Measurements from ENCODE around the gene WDR12. TPM values are rescaled to one million over a fixed set of nuclear protein-coding genes. Genes with fewer than 3 reads are reported as not detected.
"Not testable (repeated sequence)": the region's sequence is repeated elsewhere in the genome, so short reads cannot be mapped to it uniquely, and the experiment has no call there.

The WDR12 gene
- 52.6 and 60.2 TPM in 2 replicates for total RNA-seq (2014; rRNA removed; shearing (Covaris generic))

DNA sequence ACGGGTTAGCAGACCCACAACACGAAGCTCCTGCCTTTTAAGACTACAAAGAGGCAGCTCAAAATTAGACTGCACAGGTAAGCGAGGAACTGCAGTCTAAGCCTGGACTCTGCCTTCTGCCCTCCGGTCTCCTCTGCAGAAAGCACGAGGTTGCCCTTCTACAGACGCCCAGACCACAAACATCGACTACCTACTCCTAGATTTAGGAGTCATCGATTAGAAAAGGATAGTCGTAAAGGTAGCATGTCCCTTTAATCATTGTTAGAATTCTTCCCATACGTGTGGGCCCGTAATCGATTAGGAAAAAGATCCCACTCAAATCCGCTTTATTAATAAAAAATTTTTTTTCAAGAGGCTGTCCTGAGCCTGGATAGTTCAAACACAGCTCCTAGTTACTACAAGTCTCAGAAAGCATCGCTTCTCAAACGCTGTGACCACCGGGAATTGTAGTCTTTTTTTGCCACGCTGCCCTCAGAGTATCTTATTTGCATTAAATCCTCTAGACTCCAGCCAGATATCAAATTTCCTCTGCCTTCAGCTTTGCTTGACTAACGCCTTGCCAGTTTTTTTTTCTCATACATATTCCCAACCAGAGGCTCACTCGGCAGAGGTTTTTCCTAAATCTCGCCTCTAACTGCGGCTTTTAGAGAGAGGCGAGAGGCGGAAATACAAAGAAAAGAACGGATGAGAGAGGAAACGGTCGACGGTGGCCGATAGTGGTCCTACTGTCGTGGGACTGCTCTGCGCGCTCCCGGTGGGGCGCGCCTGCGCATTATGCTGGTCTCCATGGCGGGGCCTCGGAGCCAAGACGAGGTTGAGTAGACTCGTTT is at the start of gene WDR12, which contains the start of gene CARF:
WDR12 (minus strand) TSS at position 162 of the 830 bp plus-strand sequence. CDS start 197 bp downstream, outside the sequence.
CARF (plus strand) TSS at position 764 of the 830 bp plus-strand sequence. CDS start 29,628 bp downstream, outside the sequence.
- DNase-seq (ENCODE audit: low spot score) = peak; percentile 90

DNA sequence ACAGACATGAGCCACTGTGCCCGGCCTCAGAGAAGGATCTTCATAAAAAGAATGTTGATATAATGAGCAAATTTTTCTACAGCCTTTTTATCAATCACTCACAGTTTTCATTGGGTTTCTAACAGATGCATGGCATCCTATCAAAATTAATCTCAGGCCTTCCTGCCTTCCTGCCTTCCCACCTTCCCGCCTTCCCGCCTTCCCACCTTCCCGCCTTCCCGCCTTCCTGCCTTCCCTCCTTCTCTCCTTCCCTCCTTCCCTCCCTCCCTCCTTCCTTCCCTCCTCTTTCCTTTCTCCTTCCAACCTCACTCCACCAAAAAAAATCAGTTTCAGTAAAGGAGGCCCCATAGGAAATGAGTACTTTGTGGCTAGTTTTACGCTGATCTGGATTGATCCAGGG is 49.1 kb upstream of the WDR12 start:
- no peak for DNase-seq (ENCODE audit: low spot score)

DNA sequence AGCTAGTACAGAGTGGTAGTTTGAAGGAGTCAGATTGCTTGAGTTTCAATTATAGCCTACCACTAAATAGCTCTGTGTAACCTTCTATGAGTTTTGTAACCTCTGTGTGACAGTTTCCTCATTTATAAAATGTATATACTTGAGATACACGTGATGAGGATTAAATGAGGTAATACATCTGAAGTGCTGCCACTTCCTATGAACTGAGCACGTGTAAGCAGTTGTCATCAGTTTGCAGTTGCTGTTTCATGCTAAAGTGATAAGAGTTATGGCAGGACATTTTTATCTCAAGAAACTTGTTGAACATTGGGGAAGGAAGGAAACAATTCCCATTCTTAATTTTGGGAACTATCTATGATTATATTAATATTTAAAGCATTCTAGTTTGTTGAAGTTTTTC is 39.1 kb upstream of the WDR12 start:
- DNase-seq (ENCODE audit: low spot score) = peak; percentile 22

DNA sequence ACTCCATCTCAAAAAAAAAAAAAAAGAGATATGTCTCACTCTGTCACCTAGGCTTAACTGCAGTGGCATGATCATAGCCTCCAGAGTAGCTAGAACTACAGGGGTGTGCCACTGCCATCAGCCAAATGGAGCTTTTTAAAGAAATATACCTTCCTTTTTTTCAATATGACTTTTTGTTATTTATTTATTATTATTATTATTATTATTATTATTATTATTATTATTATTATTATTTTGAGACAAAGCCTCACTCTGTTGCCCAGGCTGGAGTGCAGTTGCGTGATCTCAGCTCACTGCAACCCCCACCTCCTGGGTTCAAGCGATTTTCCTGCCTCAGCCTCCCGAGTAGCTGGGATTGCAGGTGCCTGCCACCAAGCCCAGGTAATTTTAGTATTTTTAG is 37.9 kb upstream of the WDR12 start:
- not testable (repeated sequence) for DNase-seq (ENCODE audit: low spot score)

DNA sequence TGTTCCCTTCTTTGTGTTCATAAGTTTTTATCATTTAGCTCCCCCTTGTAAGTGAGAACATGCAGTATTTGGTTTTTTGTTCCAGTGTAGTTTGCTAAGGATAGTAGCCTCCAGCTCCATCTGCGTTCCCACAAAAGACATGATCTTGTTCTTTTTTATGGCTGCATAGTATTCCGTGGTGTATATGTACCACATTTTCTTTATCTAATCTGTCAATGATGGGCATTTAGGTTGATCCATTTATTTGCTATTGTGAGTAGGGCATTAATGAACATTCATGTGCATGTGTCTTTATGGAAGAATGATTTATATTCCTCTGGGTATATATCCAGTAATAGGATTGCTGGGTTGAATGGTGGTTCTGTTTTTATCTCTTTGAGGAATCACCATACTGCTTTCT is 34.0 kb upstream of the WDR12 start:
- DNase-seq (ENCODE audit: low spot score) = no peak

DNA sequence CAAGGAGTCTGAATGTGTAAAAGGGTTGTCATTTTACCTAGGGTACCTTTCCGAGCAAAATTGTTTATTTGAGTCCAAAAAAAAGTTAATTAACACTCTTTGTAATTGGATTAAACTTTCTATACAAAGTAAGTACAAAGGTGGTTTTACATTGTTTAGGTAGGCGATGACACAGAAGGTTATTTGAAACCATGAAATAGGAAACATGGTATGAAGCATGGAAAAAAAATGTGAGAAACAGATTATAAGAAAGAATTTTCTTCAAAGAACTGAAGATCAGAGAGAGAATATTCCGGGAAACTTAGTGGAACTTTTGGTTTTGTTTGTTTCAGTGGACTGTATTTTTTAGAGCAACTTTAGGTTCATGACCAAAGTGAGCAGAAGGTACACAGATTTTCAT is 33.3 kb upstream of the WDR12 start:
- no peak for DNase-seq (ENCODE audit: low spot score)

DNA sequence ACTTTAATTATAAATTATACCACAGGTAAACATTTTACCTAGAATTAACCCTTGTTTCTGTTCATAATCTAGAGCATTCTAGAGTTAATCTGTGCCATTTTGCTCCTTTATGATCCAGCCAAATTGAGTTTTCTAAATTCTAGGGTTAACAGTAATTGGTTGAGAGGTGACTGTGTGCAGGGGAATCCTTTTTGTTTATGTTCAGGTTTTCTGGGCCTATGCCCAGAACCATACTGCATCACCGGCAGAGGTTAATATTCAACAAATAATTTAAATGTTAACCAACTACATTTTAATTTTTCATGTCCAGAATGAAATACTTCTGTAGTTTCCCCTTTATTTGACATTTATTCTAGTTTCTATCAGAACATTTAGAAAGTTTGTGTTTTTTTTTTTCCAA is 32.9 kb upstream of the WDR12 start:
- no peak for DNase-seq (ENCODE audit: low spot score)

DNA sequence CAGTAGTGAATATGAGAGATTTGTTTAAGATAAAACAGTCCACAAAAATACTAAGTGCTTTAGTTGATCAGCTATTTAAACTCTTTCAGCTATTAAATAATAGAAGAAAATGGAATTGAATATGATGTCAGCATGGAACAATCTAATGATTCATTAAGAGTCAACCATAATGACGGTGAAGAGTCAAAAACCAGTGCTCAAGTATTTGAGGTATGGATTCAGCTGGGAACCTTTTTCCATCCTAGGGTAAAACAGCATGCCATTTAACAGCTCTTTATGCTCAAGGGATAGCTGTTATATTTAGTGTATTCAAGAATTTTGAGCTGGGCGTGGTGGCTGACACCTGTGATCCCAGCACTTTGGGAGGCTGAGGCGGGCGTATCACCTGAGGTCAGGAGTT is 30.3 kb upstream of the WDR12 start:
- no peak for DNase-seq (ENCODE audit: low spot score)

DNA sequence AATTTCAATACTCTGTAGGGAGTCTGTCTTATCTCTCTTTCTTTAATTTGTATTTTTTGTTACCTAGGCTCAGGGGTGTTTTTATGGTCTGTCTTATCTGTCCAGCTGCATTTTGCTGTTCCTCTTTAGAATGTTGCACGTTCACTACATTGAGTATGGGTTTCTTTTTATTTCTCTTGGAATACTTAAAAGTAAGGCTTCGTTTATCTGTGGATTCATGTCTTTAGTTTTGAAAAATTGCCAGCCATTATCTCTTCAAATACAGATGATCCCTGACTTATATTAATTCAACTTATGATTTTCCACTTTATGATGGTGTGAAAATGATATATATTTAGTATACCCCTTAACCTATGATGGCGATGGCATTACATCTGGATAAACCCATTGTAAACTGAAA is 27.5 kb upstream of the WDR12 start:
- no peak for DNase-seq (ENCODE audit: low spot score)

DNA sequence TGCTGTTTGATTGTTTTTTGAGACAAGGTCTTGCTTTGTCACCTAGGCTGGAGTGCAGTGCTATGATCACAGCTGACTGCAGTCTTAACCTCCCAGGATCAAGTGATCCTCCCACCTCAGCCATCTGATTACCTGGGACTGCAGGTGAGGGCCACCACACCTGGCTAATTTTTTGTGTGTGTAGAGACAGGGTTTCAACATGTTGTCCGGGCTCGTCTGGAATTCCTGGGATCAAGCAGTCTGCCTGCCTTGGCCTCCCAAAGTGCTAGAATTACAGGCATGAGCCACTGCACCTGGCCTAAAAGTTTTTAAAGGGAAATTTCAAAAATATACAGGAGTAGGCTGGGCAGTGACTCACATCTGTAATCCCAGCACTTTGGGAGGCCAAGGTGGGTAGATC is 23.0 kb upstream of the WDR12 start:
- no peak for DNase-seq (ENCODE audit: low spot score)

DNA sequence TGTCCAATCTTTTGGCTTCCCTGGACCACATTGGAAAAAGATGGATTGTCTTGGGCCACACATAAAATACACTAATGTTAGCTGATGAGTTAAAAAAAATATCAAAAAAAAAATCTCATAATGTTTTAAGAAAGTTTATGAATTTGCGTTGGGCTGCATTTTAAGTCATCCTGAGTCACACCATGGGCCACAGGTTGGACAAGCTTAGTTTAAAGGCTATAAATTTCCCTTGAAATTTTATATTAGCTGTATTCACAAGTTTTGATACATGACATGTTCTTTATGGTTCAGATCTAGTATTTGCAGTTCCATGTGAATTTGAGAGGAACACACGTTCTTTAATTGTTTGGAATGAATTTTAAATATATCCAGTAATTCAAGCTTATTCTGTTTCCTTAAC is 22.5 kb upstream of the WDR12 start:
- DNase-seq (ENCODE audit: low spot score) = no peak

DNA sequence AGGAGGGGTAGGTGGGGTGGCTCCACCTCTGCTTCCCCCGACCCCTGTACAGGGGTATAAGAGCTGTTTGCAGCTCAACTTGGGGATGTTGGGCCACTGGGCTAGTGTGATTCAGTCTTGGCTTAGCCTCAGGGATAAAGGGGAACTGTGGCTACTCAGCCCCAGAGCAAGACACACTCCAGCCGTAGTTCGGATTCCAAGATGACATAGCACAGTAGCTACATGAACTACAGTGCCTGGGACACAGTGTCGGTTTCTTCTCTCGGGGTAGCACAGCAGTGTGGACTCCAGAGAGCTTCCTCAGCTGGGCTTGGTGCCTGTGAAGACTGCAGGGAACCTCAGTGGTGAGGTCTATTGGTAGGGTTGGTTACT is 21.7 kb upstream of the WDR12 start:
- DNase-seq (ENCODE audit: low spot score) = no peak

DNA sequence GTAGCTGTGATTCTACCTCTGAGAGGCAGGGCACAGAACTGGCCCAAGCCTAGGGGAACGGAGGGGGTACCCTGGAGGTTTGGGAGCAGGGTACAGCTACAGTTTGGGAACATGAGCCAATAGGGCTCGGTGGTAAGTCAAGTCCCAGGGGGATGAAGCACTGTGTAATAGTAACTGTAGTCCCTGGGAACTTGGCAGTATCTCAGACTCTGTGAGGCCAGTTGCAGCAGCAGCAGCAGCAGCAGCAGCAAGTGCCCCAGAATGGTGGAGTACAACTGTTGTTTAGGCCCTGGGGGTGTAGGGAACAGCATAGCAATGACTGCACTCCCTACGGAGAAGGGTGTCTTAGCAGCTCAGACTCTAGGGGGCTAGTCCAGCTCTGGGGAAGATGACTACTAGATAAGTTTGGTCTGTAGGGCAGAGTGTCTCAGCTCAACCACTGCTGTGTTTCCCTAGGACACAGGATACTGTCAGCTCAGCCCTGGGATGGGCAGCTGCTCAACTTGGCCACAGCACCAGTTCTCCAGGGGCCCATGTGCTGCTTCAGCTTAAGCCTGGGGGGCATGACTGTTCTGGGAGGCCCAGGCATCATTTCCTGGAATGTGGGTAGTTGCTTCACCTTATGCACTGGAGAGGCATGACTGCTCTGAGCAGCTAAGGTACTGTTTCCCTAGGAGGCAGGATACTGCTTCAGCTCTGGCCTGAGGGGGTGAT is 21.1 kb upstream of the WDR12 start:
- peak; percentile 11 for DNase-seq (ENCODE audit: low spot score)

DNA sequence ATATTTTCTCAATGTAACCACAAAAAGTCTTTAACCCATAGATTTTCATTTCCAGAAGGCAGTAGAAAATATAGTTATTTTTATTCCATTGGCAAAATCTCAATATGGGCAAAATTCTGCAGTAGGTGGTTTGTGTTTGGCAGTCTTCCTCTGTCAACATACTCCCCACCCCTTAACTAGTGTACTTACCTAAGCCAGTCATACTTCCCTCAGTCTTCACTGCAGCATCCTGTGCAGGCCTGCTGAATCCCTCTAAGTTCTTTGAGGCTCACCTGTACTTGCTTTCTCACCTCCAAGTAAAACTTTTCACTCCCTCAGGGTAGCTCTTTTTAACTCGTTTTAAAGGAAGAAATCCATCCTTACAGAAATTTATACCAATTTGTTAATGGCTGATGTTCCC is 7.4 kb upstream of the WDR12 start:
- no peak for DNase-seq (ENCODE audit: low spot score)

DNA sequence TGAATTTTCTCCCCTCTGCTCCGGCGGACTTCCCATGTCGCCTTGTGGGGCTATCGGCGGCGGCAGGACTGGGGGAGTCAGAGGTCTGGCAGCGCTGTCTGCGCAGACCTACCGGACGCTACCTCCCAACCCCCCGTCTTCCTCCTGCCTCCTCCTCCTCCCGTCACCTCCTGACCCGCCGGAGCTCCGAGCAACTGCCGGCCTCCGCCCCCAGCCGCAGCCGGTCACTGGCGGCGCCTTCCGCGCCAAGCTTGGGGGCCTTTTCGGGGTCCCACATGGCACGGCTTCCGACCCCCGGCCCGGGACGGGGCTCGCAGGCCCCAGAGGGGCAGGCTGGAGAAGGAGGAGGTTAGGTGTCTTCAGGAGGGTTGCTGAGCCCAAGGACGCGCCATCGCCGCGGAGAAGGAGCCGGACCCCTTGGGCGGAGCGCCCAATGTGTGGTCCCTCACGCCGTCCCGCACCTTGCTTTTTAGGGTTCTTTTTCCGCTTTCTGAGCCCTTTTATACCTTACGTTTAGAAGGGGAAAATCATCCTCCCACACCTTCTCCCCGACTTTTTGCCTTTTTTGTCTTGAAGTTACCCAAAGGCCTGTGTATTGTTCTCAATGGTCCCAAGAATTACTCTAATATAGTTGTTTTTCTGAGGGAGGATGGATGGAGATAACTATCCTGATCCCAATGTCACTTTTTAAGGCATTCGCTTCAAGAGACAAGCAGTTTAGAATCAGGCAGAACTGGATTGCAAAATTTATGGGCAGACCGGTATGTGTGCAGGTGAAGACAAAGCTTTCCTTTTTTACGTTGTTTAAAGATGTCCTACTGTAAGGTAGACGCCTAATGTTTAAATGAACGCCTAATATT is 1.1 kb upstream of the WDR12 start:
- DNase-seq (ENCODE audit: low spot score) = not testable (repeated sequence)

DNA sequence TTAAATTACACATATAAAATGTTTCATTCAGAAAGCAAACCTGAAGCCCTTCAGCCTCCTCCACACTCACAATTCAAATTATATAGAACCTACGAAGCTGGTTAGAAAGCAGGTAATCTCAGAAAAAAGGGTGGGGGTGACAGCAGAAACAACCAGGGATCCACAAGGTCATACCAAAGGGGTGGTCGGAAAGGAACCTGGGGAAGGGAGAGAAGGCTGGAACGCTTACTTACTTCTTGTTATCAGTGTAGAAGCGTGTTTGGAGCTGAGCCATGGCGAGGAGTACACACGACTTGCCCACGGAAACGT is 316 bp downstream of the WDR12 start:
- DNase-seq (ENCODE audit: low spot score) = no peak

DNA sequence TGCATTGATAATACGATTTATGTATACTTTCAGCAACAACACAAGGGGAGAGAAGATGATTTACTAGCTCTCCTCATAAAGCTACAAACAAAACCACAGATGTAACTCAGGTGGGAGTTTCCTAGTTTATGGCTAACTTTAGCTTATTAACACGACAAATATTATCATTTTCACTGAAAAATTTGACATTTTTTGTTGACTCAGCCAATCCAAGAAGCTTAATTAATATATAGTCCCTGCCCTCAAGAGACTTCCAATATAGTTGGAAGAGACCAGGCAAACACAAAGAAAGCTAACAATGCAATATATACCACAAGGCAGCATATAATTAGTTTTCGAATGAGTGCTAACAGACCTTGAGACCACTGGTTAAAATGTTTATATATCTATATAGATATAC is 775 bp downstream of the WDR12 start:
- DNase-seq (ENCODE audit: low spot score) = no peak

DNA sequence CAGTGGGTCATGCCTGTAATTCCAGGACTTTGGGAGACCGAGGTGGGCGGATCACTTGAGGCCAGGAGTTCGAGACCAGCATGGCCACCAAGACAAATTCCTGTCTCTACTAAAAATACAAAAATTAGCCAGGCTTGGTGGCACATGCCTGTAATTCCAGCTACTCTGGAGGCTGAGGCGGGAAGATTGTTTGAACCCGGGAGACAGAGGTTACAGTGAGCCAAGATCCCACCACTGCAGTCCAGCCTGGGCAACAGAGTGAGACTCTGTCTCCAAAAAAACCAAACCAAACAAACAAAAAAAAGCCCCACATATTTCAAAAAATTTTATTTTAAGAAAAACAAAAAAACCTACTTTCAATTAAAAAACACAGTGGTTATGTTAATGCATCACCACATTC is 1.2 kb downstream of the WDR12 start:
- DNase-seq (ENCODE audit: low spot score) = not testable (repeated sequence)

DNA sequence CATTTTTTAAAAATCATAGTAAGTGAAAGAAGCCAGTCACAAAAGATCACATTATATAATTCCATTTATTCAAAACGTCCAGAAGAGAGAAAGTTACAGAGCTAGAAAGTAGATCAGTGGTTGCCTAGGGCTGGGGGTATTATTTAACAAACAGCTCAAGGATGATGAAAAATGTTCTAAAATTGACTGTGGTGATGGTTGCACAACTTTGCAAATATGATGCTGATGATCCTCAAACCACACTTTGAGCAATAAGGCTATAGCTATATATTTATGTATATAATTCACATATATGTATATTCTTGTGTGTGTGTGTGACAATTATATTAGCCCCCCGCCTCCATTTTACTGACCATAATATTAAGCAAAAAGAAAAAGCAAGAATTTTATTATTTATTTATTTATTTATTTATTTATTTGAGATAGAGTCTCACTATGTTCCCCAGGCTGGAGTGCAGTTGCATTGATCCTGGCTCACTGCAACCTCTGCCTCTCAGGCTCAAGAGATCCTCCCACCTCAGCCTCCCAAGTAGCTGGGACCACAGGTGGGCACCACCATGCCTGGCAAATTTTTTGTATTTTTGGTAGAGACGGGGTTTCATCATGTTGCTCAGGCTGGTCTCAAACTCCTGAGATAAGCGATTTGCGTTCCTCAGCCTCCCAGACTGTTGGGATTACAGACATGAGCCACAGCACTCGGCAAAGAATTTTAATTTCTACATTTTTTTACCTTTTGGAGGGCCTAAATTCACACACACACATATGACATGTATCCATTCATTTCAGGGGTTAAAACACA is 1.9 kb downstream of the WDR12 start:
- DNase-seq (ENCODE audit: low spot score) = no peak

DNA sequence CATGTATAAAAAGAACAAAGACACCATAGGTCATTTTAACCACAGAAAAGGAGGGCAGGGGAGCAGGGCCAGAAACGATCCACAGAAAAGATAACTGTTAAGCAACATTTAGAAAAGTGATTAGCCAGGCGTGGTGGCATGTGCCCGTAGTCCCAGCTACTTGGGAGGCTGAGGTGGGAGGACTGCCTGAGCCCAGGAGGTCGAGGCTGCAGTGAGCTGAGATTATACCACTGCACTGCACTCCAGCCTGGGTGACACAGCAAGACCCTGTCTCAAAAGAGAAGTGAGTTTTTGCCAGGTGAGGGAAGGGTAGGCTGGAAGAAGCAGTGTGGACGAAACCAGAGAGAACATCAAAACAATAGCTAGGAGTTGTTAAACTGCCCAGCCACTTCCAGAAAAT is 3.3 kb downstream of the WDR12 start:
- DNase-seq (ENCODE audit: low spot score) = no peak

DNA sequence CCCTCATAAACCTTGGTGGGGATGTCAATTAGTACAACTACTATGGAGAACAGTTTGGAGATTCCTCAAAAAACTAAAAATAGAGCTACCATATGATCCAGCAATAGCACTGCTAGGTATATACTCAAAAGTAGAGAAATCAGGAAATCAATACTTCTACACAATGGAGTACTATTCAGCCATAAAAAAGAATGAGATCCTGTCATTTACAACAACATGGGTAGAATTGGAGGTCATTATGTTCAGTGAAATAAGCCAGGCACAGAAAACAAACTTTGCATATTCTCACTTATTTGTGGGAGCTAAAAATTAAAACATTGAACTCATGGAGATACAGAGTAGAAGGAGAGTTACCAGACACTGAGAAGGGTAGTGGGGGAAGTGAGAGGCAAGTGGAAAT is 6.0 kb downstream of the WDR12 start:
- DNase-seq (ENCODE audit: low spot score) = not testable (repeated sequence)

DNA sequence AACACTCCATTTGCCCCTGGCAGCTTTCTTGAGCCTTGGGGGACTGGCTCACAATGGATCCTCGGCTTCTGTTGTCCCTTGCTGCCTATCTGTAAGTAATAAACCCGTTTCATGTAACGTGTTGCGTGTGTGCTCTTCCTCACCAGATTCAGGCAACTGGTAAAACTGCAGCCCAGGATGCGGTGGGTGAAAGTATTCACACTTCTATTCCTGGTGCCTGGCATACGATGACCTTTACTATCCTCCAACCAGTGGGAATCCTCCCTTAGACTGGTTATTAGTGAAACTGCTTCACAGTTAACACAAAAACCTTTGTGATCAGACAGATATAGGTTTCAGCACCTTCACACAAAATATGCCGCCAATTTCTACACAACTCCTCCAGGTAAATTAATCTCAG is 26.3 kb downstream of the WDR12 start:
- no peak for DNase-seq (ENCODE audit: low spot score)

Data from H4 (cell line).